Vagina (tissue), 2 donors: Measurements from ENCODE around the gene JAG1. TPM values are rescaled to one million over a fixed set of nuclear protein-coding genes. Genes with fewer than 3 reads are reported as not detected.
"Not testable (repeated sequence)": the region's sequence is repeated elsewhere in the genome, so short reads cannot be mapped to it uniquely, and the experiment has no call there.

Experiments
- DNase-seq, 2 donors: peaks; one replicate each; pipeline ENCODE4 v3.0.0-alpha.2; 2017; ENCODE audit errors: extremely low spot score in 2 of 2
- H3K27ac ChIP-seq: fragments of 200-600 bp; sonication (generic); one replicate; pipeline ENCODE4 v1.5.1; 2019
- H3K27me3 ChIP-seq: fragments of 200-600 bp; sonication (generic); one replicate; pipeline ENCODE4 v1.5.1; 2019
- H3K36me3 ChIP-seq, 2 donors: fragments of 200-600 bp; sonication (generic); one replicate each; pipeline ENCODE4 v1.5.1; 2017 to 2019
- H3K4me1 ChIP-seq: fragments of 200-600 bp; sonication (generic); one replicate; pipeline ENCODE4 v1.5.1; 2019
- H3K4me3 ChIP-seq, 2 donors: fragments of 200-600 bp; sonication (generic); 1 replicate in 1 of 2; 2 replicates in 1 of 2; pipeline ENCODE4 v1.5.1; 2016 to 2019
- H3K9me3 ChIP-seq: fragments of 200-600 bp; sonication (generic); one replicate; pipeline ENCODE4 v1.5.1; 2019
- CTCF ChIP-seq, 3 experiments: fragments of 450-650 bp in 2 of 3; fragments of 200-600 bp in 1 of 3; sonication (generic) in 1 of 3; IDR thresholded peaks; one replicate each; pipeline ENCODE4 v1.5.1; 2017 to 2019; ENCODE audit warnings: antibody characterized with exemption in 3 of 3, mild to moderate bottlenecking in 2 of 3, moderate library complexity in 2 of 3
- POLR2A ChIP-seq, 2 donors: fragments of 450-650 bp; IDR thresholded peaks; one replicate each; pipeline ENCODE4 v1.6.1; 2017; ENCODE audit warnings: antibody characterized with exemption in 2 of 2, mild to moderate bottlenecking in 2 of 2, moderate library complexity in 2 of 2
- POLR2AphosphoS5 ChIP-seq, 2 donors: sonication (generic); formaldehyde crosslinking; IDR thresholded peaks; one replicate each; pipeline ENCODE4 v1.9.0; 2017; ENCODE audit warnings: antibody characterized with exemption in 2 of 2, mild to moderate bottlenecking in 2 of 2, low read depth in 1 of 2; ENCODE audit not compliant: insufficient read depth in 1 of 2
- intact Hi-C: fragments of 100-400 bp; cut with DNase I; formaldehyde crosslinking; loops from one replicate; pipeline ENCODE4 v1.15.1; 2023
- total RNA-seq: library from RNA; depleted of rRNA; stranded (reverse); fragments of >200 nt; gene quantifications from one replicate; pipeline ENCODE4 v1.2.3, GENCODE V29; 2016

The JAG1 gene
- total RNA-seq, 1 donor from 2014 or later = 185 TPM

GRCh38 chr20:10595985-10596384 is 77.8 kb downstream of the JAG1 start:
- H3K4me1 ChIP-seq = peaks cover 52% of the 10 kb centered on the region
- H3K4me3 ChIP-seq = no peak overlapping the region
- peak overlapping the region; percentile 17 for H3K27ac ChIP-seq
- no peaks in the 10 kb centered on the region for H3K27me3 ChIP-seq
- DNase-seq = no peak
- intact Hi-C loops = no loop called here
- no peaks in the 10 kb centered on the region for H3K36me3 ChIP-seq
- H3K9me3 ChIP-seq = no peaks in the 10 kb centered on the region
- TF ChIP-seq POLR2AphosphoS5 (IDR thresholded peaks at IDR 0.05; ENCODE audit: insufficient read depth in 1 of 2, low read depth in 1 of 2) (no peak), CTCF (IDR thresholded peaks at IDR 0.05) (no peak), POLR2A (IDR thresholded peaks at IDR 0.05) (no peak)

- Histone ChIP-seq H3K4me1 (peaks cover 55% of the 10 kb centered on the region), H3K4me3 (no peak overlapping the region), H3K27ac (no peak overlapping the region)
These were observed 78.5 kb downstream of the JAG1 start for GRCh38 chr20:10595266-10595665.

GRCh38 chr20:10594296-10594868 is 79.4 kb downstream of the JAG1 start:
- intact Hi-C loops = no loop called here
- Histone ChIP-seq H3K9me3 (no peaks in the 10 kb centered on the region), H3K4me1 (peaks cover 54% of the 10 kb centered on the region), H3K36me3 (no peaks in the 10 kb centered on the region), H3K27me3 (no peaks in the 10 kb centered on the region), H3K4me3 (no peak overlapping the region), H3K27ac (peak overlapping the region; percentile 45)
- no peak for DNase-seq
- TF ChIP-seq POLR2AphosphoS5 (IDR thresholded peaks at IDR 0.05; ENCODE audit: insufficient read depth in 1 of 2, low read depth in 1 of 2) (peak in 1 of 2 donors; percentile 11), CTCF (IDR thresholded peaks at IDR 0.05) (no peak)

More at GRCh38 chr20:10595266-10595665, 78.5 kb downstream of the JAG1 start:
- TF ChIP-seq CTCF (IDR thresholded peaks at IDR 0.05) = no peak
- no peak for TF ChIP-seq POLR2A (IDR thresholded peaks at IDR 0.05)
- TF ChIP-seq POLR2AphosphoS5 (IDR thresholded peaks at IDR 0.05; ENCODE audit: insufficient read depth in 1 of 2, low read depth in 1 of 2) = no peak
- intact Hi-C loops = no loop called here
- H3K9me3 ChIP-seq = no peaks in the 10 kb centered on the region
- DNase-seq = no peak
- no peaks in the 10 kb centered on the region for H3K36me3 ChIP-seq
- no peaks in the 10 kb centered on the region for H3K27me3 ChIP-seq

- TF ChIP-seq POLR2AphosphoS5 (IDR thresholded peaks at IDR 0.05; ENCODE audit: insufficient read depth in 1 of 2, low read depth in 1 of 2) (no peak), CTCF (IDR thresholded peaks at IDR 0.05) (no peak), POLR2A (IDR thresholded peaks at IDR 0.05) (no peak)
- H3K4me3 ChIP-seq = no peak overlapping the region
- no peaks in the 10 kb centered on the region for H3K9me3 ChIP-seq
- no peaks in the 10 kb centered on the region for H3K36me3 ChIP-seq
- intact Hi-C loops = no loop called here
- no peak overlapping the region for H3K27ac ChIP-seq
- no peaks in the 10 kb centered on the region for H3K27me3 ChIP-seq
- peaks cover 34% of the 10 kb centered on the region for H3K4me1 ChIP-seq
- DNase-seq = no peak
These were observed 81.8 kb downstream of the JAG1 start for GRCh38 chr20:10591946-10592521.

- no peaks in the 10 kb centered on the region for H3K36me3 ChIP-seq
- H3K27ac ChIP-seq = no peak overlapping the region
- H3K9me3 ChIP-seq = no peaks in the 10 kb centered on the region
- H3K4me3 ChIP-seq = no peak overlapping the region
- intact Hi-C loops = no loop called here
- TF ChIP-seq POLR2AphosphoS5 (IDR thresholded peaks at IDR 0.05; ENCODE audit: insufficient read depth in 1 of 2, low read depth in 1 of 2) (no peak), POLR2A (IDR thresholded peaks at IDR 0.05) (no peak), CTCF (IDR thresholded peaks at IDR 0.05) (no peak)
- DNase-seq = no peak
- H3K4me1 ChIP-seq = peaks cover 29% of the 10 kb centered on the region
- no peaks in the 10 kb centered on the region for H3K27me3 ChIP-seq
These were observed 82.7 kb downstream of the JAG1 start for GRCh38 chr20:10590950-10591671.

- H3K36me3 ChIP-seq, DNase-seq, H3K27ac ChIP-seq, H3K4me3 ChIP-seq, H3K9me3 ChIP-seq, H3K27me3 ChIP-seq, intact Hi-C loops: not testable (repeated sequence)
- H3K4me1 ChIP-seq = peaks cover 23% of the 10 kb centered on the region
These were observed 83.4 kb downstream of the JAG1 start for GRCh38 chr20:10590446-10590845.
